Thyroid gland (tissue), 4 donors: Measurements from ENCODE around the gene TMC8.

Experiments used
- CTCF ChIP-seq, 6 experiments: fragments of 200-600 bp in 3 of 6; fragments of 450-650 bp in 3 of 6; sonication (generic) in 3 of 6; IDR thresholded peaks; one replicate each; pipeline ENCODE4 v1.5.1; 2016 to 2019; ENCODE audit warnings: antibody characterized with exemption in 6 of 6, mild to moderate bottlenecking in 2 of 6, inconsistent platforms in 1 of 6, moderate library complexity in 1 of 6
- POLR2A ChIP-seq, 2 donors: fragments of 450-650 bp; IDR thresholded peaks; one replicate each; pipeline ENCODE4 v1.6.1; 2017; ENCODE audit warnings: antibody characterized with exemption in 2 of 2, mild to moderate bottlenecking in 2 of 2, moderate library complexity in 1 of 2

- TF ChIP-seq CTCF (IDR thresholded peaks at IDR 0.05) (peak in 4 of 6 experiments; percentile 28 to 52 (median 42)), POLR2A (IDR thresholded peaks at IDR 0.05) (no peak)
Observed at GRCh38 chr17:78117027-78117981, 13.3 kb upstream of the TMC8 start.
